ENCODE data around the gene PLAC1.

- TF ChIP-seq, protein P1, sequence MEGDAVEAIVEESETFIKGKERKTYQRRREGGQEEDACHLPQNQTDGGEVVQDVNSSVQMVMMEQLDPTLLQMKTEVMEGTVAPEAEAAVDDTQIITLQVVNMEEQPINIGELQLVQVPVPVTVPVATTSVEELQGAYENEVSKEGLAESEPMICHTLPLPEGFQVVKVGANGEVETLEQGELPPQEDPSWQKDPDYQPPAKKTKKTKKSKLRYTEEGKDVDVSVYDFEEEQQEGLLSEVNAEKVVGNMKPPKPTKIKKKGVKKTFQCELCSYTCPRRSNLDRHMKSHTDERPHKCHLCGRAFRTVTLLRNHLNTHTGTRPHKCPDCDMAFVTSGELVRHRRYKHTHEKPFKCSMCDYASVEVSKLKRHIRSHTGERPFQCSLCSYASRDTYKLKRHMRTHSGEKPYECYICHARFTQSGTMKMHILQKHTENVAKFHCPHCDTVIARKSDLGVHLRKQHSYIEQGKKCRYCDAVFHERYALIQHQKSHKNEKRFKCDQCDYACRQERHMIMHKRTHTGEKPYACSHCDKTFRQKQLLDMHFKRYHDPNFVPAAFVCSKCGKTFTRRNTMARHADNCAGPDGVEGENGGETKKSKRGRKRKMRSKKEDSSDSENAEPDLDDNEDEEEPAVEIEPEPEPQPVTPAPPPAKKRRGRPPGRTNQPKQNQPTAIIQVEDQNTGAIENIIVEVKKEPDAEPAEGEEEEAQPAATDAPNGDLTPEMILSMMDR (IDR thresholded peaks at IDR 0.05), result no peak
- no peak for TF ChIP-seq POLR2A (IDR thresholded peaks at IDR 0.05)
These were observed 29.6 kb downstream of the PLAC1 start for GRCh38 chrX:134628663-134629062.

Measured in uterus (tissue), 2 donors.